SK-N-SH treated with all-trans-retinoic acid at 6 μM for 48 hours (cell line): ENCODE data around the gene PPP1R14D.

Source experiments
- ATAC-seq: fragments of 200-7000 bp; cut with Tn5 transposase; 3 replicates; pipeline ENCODE4 v1.9.1; 2020; ENCODE audit warnings: mild to moderate bottlenecking, moderate library complexity
- CREB5 ChIP-seq: fragments of 250-450 bp; sonication (Bioruptor Pico); IDR thresholded peaks from 2 replicates; pipeline ENCODE4 v1.5.1; 2020; ENCODE audit warnings: low read depth, mild to moderate bottlenecking, moderate library complexity
- ESRRG ChIP-seq: fragments of 250-450 bp; sonication (Bioruptor Pico); IDR thresholded peaks from 2 replicates; pipeline ENCODE4 v1.6.1; 2021; ENCODE audit warnings: mild to moderate bottlenecking
- OSR1 ChIP-seq: fragments of 250-450 bp; sonication (Bioruptor Pico); IDR thresholded peaks from 2 replicates; pipeline ENCODE4 v1.8.0; 2022; ENCODE audit warnings: moderate library complexity, mild to moderate bottlenecking, inconsistent platforms
- PATZ1 ChIP-seq: fragments of 250-450 bp; sonication (Bioruptor Pico); IDR thresholded peaks from 2 replicates; pipeline ENCODE4 v1.8.0; 2020; ENCODE audit warnings: mild to moderate bottlenecking, moderate library complexity, borderline replicate concordance
- POU6F1 ChIP-seq: fragments of 250-450 bp; sonication (Bioruptor Pico); IDR thresholded peaks from 2 replicates; pipeline ENCODE4 v1.8.0; 2021; ENCODE audit warnings: low read depth, mild to moderate bottlenecking, moderate library complexity, borderline replicate concordance
- SNAI2 ChIP-seq: fragments of 250-450 bp; sonication (Bioruptor Pico); IDR thresholded peaks from 2 replicates; pipeline ENCODE4 v1.5.0; 2020; ENCODE audit warnings: mild to moderate bottlenecking, moderate library complexity
- TCF4 ChIP-seq: fragments of 250-450 bp; sonication (Bioruptor Pico); IDR thresholded peaks from 2 replicates; pipeline ENCODE4 v1.8.0; 2021; ENCODE audit warnings: mild to moderate bottlenecking, moderate library complexity, borderline replicate concordance
- TSHZ2 ChIP-seq: fragments of 250-450 bp; sonication (Bioruptor Pico); IDR thresholded peaks from 2 replicates; pipeline ENCODE4 v1.5.0; 2020; ENCODE audit warnings: mild to moderate bottlenecking, moderate library complexity
- ZC3H10 ChIP-seq: fragments of 250-450 bp; sonication (Bioruptor Pico); IDR thresholded peaks from 2 replicates; pipeline ENCODE4 v1.5.1; 2021; ENCODE audit warnings: mild to moderate bottlenecking, moderate library complexity
- ZFP30 ChIP-seq: fragments of 450-650 bp; formaldehyde crosslinking; IDR thresholded peaks from 2 replicates; pipeline ENCODE4 v1.5.0; 2022; ENCODE audit warnings: mild to moderate bottlenecking, moderate library complexity
- ZNF565 ChIP-seq: fragments of 450-650 bp; formaldehyde crosslinking; conservative IDR thresholded peaks from 2 replicates; pipeline ENCODE4 v1.5.0; 2020; ENCODE audit warnings: low read depth, mild to moderate bottlenecking, moderate library complexity
- ZNF70 ChIP-seq: fragments of 450-650 bp; formaldehyde crosslinking; IDR thresholded peaks from 2 replicates; pipeline ENCODE4 v1.5.0; 2020; ENCODE audit warnings: mild to moderate bottlenecking, moderate library complexity
- ZNF8 ChIP-seq: fragments of 450-650 bp; formaldehyde crosslinking; IDR thresholded peaks from 2 replicates; pipeline ENCODE4 v1.5.0; 2020; ENCODE audit warnings: mild to moderate bottlenecking, moderate library complexity

PPP1R14D gene

GRCh38 chr15:40831861-40832260, 3.4 kb upstream of the PPP1R14D start (continued):
- TF ChIP-seq TSHZ2 (CRISPR knock-in tag) (no peak), ZNF70 (CRISPR knock-in tag) (no peak)

GRCh38 chr15:40830884-40831283, 2.4 kb upstream of the PPP1R14D start:
- no peak for ATAC-seq
- TF ChIP-seq POU6F1 (CRISPR knock-in tag): no peak
- TF ChIP-seq CREB5 (CRISPR knock-in tag): no peak
- no peak for TF ChIP-seq TCF4 (CRISPR knock-in tag)
- TF ChIP-seq ZNF70 (CRISPR knock-in tag): no peak
- no peak for TF ChIP-seq ZNF8 (CRISPR knock-in tag)
- no peak for TF ChIP-seq PATZ1 (CRISPR knock-in tag)

- no peak for ATAC-seq
- TF ChIP-seq OSR1 (CRISPR knock-in tag): no peak
These were observed 607 bp upstream of the PPP1R14D start for GRCh38 chr15:40829115-40829514.

- no peak for TF ChIP-seq ESRRG
- no peak for TF ChIP-seq SNAI2 (CRISPR knock-in tag)
- TF ChIP-seq ZC3H10 (CRISPR knock-in tag): no peak
- ATAC-seq: no peak
These were observed 2.0 kb downstream of the PPP1R14D start for GRCh38 chr15:40826423-40827075.

- ATAC-seq: peak; percentile 67
- TF ChIP-seq ZFP30 (CRISPR knock-in tag): no peak
- TF ChIP-seq ZC3H10 (CRISPR knock-in tag): no peak
- no peak for TF ChIP-seq PATZ1 (CRISPR knock-in tag)
- no peak for TF ChIP-seq ZNF70 (CRISPR knock-in tag)
- no peak for TF ChIP-seq TSHZ2 (CRISPR knock-in tag)
- no peak for TF ChIP-seq ZNF565 (CRISPR knock-in tag)
These were observed 2.7 kb downstream of the PPP1R14D start for GRCh38 chr15:40825661-40826422.
